IMR-90 (cell line): ENCODE measurements around the gene PPL. TPM values are rescaled to one million over a fixed set of nuclear protein-coding genes. Genes with fewer than 3 reads are reported as not detected.

Source experiments
- ATAC-seq: fragments of 200-7000 bp; cut with Tn5 transposase; 2 replicates; pipeline ENCODE4 v1.9.1; 2020; ENCODE audit warnings: low read depth, mild to moderate bottlenecking, moderate library complexity
- BruUV-seq: library from RNA; stranded (reverse); fragments of 400-500 nt; replicated peaks from 2 replicates; lab custom pipeline; 2021; lab: Mats Ljungman, UMichigan
- CTCF ChIA-PET: fragments of 300-600 bp; formaldehyde crosslinking; extraction: SDS; loops from one replicate; lab custom pipeline; 2021; ENCODE audit warnings: antibody characterized with exemption; lab: Yijun Ruan, JAX
- POLR2A ChIA-PET: fragments of 300-600 bp; sonication (Branson Sonifier 250); formaldehyde crosslinking; loops from one replicate; lab custom pipeline; 2022; ENCODE audit warnings: antibody characterized with exemption; ENCODE audit not compliant: unreplicated experiment; lab: Charles Lee
- DNase-seq: peaks from one replicate; pipeline ENCODE4 v3.0.0; 2013
- H2AFZ ChIP-seq: replicated peaks from 2 replicates; pipeline ENCODE3; 2013; ENCODE audit warnings: low read length, mild to moderate bottlenecking; ENCODE audit not compliant: poor library complexity
- H2AK5ac ChIP-seq: 2 replicates; pipeline ENCODE4 v1.6.1; 2013; ENCODE audit warnings: low read depth, low read length, inconsistent platforms
- H2AK9ac ChIP-seq: replicated peaks from 2 replicates; pipeline ENCODE3; 2013; ENCODE audit warnings: mild to moderate bottlenecking, low read depth, low read length, moderate library complexity; ENCODE audit not compliant: poor library complexity
- H2BK120ac ChIP-seq: 2 replicates; pipeline ENCODE4 v1.6.1; 2013; ENCODE audit warnings: low read depth, low read length, inconsistent platforms
- H2BK15ac ChIP-seq: 3 replicates; pipeline ENCODE4 v1.6.1; 2013; ENCODE audit warnings: low read depth, low read length, inconsistent platforms
- H2BK20ac ChIP-seq: 2 replicates; pipeline ENCODE4 v1.6.1; 2013; ENCODE audit warnings: low read depth, mild to moderate bottlenecking, inconsistent platforms, low read length, moderate library complexity
- H2BK5ac ChIP-seq: 2 replicates; pipeline ENCODE4 v1.6.1; 2013; ENCODE audit warnings: mild to moderate bottlenecking, low read depth, low read length, inconsistent platforms; ENCODE audit not compliant: poor library complexity, severe bottlenecking
- H3K14ac ChIP-seq: replicated peaks from 2 replicates; pipeline ENCODE4 v1.6.1; 2013; ENCODE audit warnings: low read depth, low read length, inconsistent platforms
- H3K18ac ChIP-seq: 2 replicates; pipeline ENCODE4 v1.6.1; 2013; ENCODE audit warnings: low read depth, low read length, control low read depth
- H3K23ac ChIP-seq: 2 replicates; pipeline ENCODE4 v1.6.1; 2013; ENCODE audit warnings: low read depth, low read length, inconsistent platforms
- H3K27ac ChIP-seq: 2 replicates; pipeline ENCODE4 v1.5.1; 2013; ENCODE audit warnings: mild to moderate bottlenecking, control low read depth, low read length; ENCODE audit not compliant: insufficient read depth
- H3K27me3 ChIP-seq: 2 replicates; pipeline ENCODE4 v1.6.1; 2013; ENCODE audit warnings: low read length; ENCODE audit not compliant: control insufficient read depth, insufficient read depth
- H3K36me3 ChIP-seq: 2 replicates; pipeline ENCODE4 v1.6.1; 2013; ENCODE audit warnings: low read length, mixed read lengths; ENCODE audit not compliant: control insufficient read depth, insufficient read depth
- H3K4ac ChIP-seq: 2 replicates; pipeline ENCODE4 v1.6.1; 2013; ENCODE audit warnings: low read depth, low read length, inconsistent platforms
- H3K4me1 ChIP-seq: 2 replicates; pipeline ENCODE4 v1.6.1; 2013; ENCODE audit warnings: low read length, mixed read lengths; ENCODE audit not compliant: control insufficient read depth, insufficient read depth
- H3K4me2 ChIP-seq: 2 replicates; pipeline ENCODE4 v1.6.1; 2013; ENCODE audit warnings: low read depth, mild to moderate bottlenecking, control low read depth, low read length, moderate library complexity
- H3K4me3 ChIP-seq: 2 replicates; pipeline ENCODE4 v1.5.1; 2013; ENCODE audit warnings: low read depth, mild to moderate bottlenecking, control low read depth, low read length, moderate library complexity; ENCODE audit not compliant: insufficient read depth
- H3K56ac ChIP-seq: 2 replicates; pipeline ENCODE4 v1.6.1; 2013; ENCODE audit warnings: low read length, inconsistent platforms; ENCODE audit not compliant: insufficient read depth; ENCODE audit errors: extremely low read depth
- H3K79me1 ChIP-seq, 2 experiments: 2 replicates each; pipeline ENCODE4 v1.6.1; 2013; ENCODE audit warnings: low read length in 2 of 2, inconsistent platforms in 1 of 2, low read depth in 1 of 2
- H3K9ac ChIP-seq: 2 replicates; pipeline ENCODE4 v1.6.1; 2013; ENCODE audit warnings: low read depth, low read length, control low read depth
- H3K9me1 ChIP-seq: 2 replicates; pipeline ENCODE4 v1.6.1; 2013; ENCODE audit warnings: low read length, inconsistent platforms; ENCODE audit not compliant: insufficient read depth
- H3K9me3 ChIP-seq: 2 replicates; pipeline ENCODE4 v1.6.1; 2013; ENCODE audit warnings: low read length; ENCODE audit not compliant: control insufficient read depth, insufficient read depth
- H4K20me1 ChIP-seq: 2 replicates; pipeline ENCODE4 v1.6.1; 2013; ENCODE audit warnings: low read length, inconsistent platforms; ENCODE audit not compliant: insufficient read depth
- H4K5ac ChIP-seq: 2 replicates; pipeline ENCODE4 v1.6.1; 2013; ENCODE audit warnings: mild to moderate bottlenecking, low read depth, low read length, control low read depth
- H4K8ac ChIP-seq, 2 experiments: 2 replicates each; pipeline ENCODE4 v1.6.1; 2013; ENCODE audit warnings: low read depth in 2 of 2, low read length in 2 of 2, control low read depth in 1 of 2, inconsistent platforms in 1 of 2
- H4K91ac ChIP-seq: 2 replicates; pipeline ENCODE4 v1.6.1; 2013; ENCODE audit warnings: low read depth, low read length, inconsistent platforms; ENCODE audit not compliant: insufficient read depth
- BHLHE40 ChIP-seq: fragments of 150-350 bp; IDR thresholded peaks from 2 replicates; pipeline ENCODE4 v1.6.1; 2016; ENCODE audit warnings: mild to moderate bottlenecking, low read depth, low read length
- CEBPB ChIP-seq: IDR thresholded peaks from 2 replicates; pipeline ENCODE4 v1.6.1; 2012; ENCODE audit warnings: low read depth, low read length, improper control_type of control experiment
- CHD1 ChIP-seq: IDR thresholded peaks from 2 replicates; pipeline ENCODE4 v1.6.1; 2012; ENCODE audit warnings: low read depth, low read length, improper control_type of control experiment
- FOS ChIP-seq: fragments of 150-350 bp; IDR thresholded peaks from 2 replicates; pipeline ENCODE4 v1.6.1; 2016; ENCODE audit warnings: low read depth, low read length
- MAFK ChIP-seq: IDR thresholded peaks from 2 replicates; pipeline ENCODE4 v1.6.1; 2012; ENCODE audit warnings: low read depth, low read length, improper control_type of control experiment
- MAZ ChIP-seq: IDR thresholded peaks from 2 replicates; pipeline ENCODE4 v1.6.1; 2012; ENCODE audit warnings: low read depth, mild to moderate bottlenecking, low read length, improper control_type of control experiment, moderate library complexity, borderline replicate concordance
- MXI1 ChIP-seq: IDR thresholded peaks from 2 replicates; pipeline ENCODE4 v1.6.1; 2012; ENCODE audit warnings: low read depth, mild to moderate bottlenecking, low read length, moderate library complexity, borderline replicate concordance
- POLR2A ChIP-seq: IDR thresholded peaks from 2 replicates; pipeline ENCODE4 v1.6.1; 2012; ENCODE audit warnings: mild to moderate bottlenecking, low read depth, low read length
- RAD21 ChIP-seq: IDR thresholded peaks from 2 replicates; pipeline ENCODE4 v1.6.1; 2012; ENCODE audit warnings: low read length, improper control_type of control experiment
- RCOR1 ChIP-seq: IDR thresholded peaks from 2 replicates; pipeline ENCODE4 v1.6.1; 2012; ENCODE audit warnings: mild to moderate bottlenecking, low read length, improper control_type of control experiment; ENCODE audit not compliant: insufficient replicate concordance
- RFX5 ChIP-seq: IDR thresholded peaks from 2 replicates; pipeline ENCODE4 v1.8.0; 2012; ENCODE audit warnings: low read depth, mild to moderate bottlenecking, low read length, moderate library complexity
- SMC3 ChIP-seq: fragments of 150-350 bp; IDR thresholded peaks from 2 replicates; pipeline ENCODE4 v1.6.1; 2016; ENCODE audit warnings: low read depth, mild to moderate bottlenecking, antibody characterized with exemption, low read length, moderate library complexity
- WGBS, 2 experiments: methylation state at CpG; one replicate each; pipeline versions ENCODE4 v1.1.5 to v1.1.7; 2013; ENCODE audit warnings: missing lambda C conversion rate in 2 of 2; ENCODE audit not compliant: insufficient read length in 1 of 2; ENCODE audit errors: extremely low coverage in 2 of 2; 5-methylcytosine and 5-hydroxymethylcytosine counted together
- dilution Hi-C: fragments of 300-500 bp; cut with HindIII; formaldehyde crosslinking; loops from one replicate; pipeline ENCODE4 v1.14.3; 2018; ENCODE audit warnings: low sequenced_read_pairs; ENCODE audit not compliant: unreplicated experiment
- in situ Hi-C: fragments of 300-500 bp; cut with MboI; formaldehyde crosslinking; loops from 3 replicates; pipeline ENCODE4 v1.14.3; 2019; ENCODE audit warnings: low sequenced_read_pairs, inconsistent platforms, mixed read lengths
- intact Hi-C: fragments of 100-400 bp; cut with micrococcal nuclease; formaldehyde crosslinking; loops from 2 replicates; pipeline ENCODE4 v1.10.0; 2022
- polyA plus RNA-seq, 3 experiments: library from polyadenylated mRNA; depleted of rRNA; stranded (reverse); fragments of >200 nt; gene quantifications; 2 replicates each; pipeline ENCODE4 v1.2.3, GENCODE V29; 2012; ENCODE audit warnings: low replicate concordance in 1 of 3
- total RNA-seq: library from RNA; depleted of rRNA; stranded (reverse); fragments of >200 nt; gene quantifications from 2 replicates; pipeline ENCODE4 v1.2.3, GENCODE V29; 2012
- TF ChIP-seq, protein P1 (sequence below): fragments of 150-350 bp; IDR thresholded peaks from 2 replicates; pipeline ENCODE4 v1.6.1; 2017; ENCODE audit warnings: mild to moderate bottlenecking, antibody characterized with exemption, low read length, low read depth

Gene PPL
- total and polyA plus RNA-seq, 2 of the 4 experiments (the other 2 are of a cell fraction): 0.34 to 0.36 TPM

DNA sequence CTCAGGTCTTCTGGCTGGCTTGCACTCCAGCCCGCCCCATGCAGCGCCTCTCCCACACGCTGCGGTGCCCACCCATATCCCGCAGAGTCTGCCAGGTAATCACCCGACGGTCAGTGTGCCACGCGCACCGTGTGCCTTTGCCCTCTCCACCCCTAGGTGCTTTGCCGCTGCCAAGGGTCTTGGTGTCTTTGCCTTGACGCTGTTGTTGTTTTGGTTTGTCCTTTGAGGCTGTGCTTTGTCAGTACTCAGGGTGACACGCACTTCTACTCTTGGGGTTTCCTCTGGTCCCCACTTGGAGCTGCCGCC lies 59.6 kb downstream of the PPL start:
- BruUV-seq: no TSS peak
- H3K9ac ChIP-seq: no peak overlapping the region
- no peaks in the 10 kb centered on the region for H3K27me3 ChIP-seq
- H2AK9ac ChIP-seq: no peak overlapping the region
- H3K36me3 ChIP-seq: peaks cover 74% of the 10 kb centered on the region
- H4K5ac ChIP-seq: no peak overlapping the region
- H3K18ac ChIP-seq: no peak overlapping the region
- in situ Hi-C loops: no loop called here
- no peak overlapping the region for H4K8ac ChIP-seq
- WGBS, 2 experiments: no CpG with 5 or more reads among the region's 14 CpGs
- H2BK5ac ChIP-seq: no peak overlapping the region
- H3K4ac ChIP-seq: no peak overlapping the region
- H3K9me3 ChIP-seq: no peaks in the 10 kb centered on the region
- H2BK120ac ChIP-seq: no peak overlapping the region
- H2AFZ ChIP-seq: no peak overlapping the region
- no peak overlapping the region for H2BK20ac ChIP-seq
- POLR2A ChIA-PET: no interaction called here
- dilution Hi-C loops: no loop called here
- H4K91ac ChIP-seq: no peak overlapping the region
- TF ChIP-seq RAD21 (no peak), SMC3 (no peak), CHD1 (no peak), POLR2A (no peak), MXI1 (no peak), RFX5 (no peak), RCOR1 (no peak), FOS (no peak), BHLHE40 (no peak), CEBPB (no peak), MAZ (no peak), MAFK (no peak)
- TF ChIP-seq, protein P1, sequence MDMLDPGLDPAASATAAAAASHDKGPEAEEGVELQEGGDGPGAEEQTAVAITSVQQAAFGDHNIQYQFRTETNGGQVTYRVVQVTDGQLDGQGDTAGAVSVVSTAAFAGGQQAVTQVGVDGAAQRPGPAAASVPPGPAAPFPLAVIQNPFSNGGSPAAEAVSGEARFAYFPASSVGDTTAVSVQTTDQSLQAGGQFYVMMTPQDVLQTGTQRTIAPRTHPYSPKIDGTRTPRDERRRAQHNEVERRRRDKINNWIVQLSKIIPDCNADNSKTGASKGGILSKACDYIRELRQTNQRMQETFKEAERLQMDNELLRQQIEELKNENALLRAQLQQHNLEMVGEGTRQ: no peak
- peaks cover 4% of the 10 kb centered on the region for H3K4me1 ChIP-seq
- no peak overlapping the region for H2AK5ac ChIP-seq
- CTCF ChIA-PET: no interaction called here
- intact Hi-C loops: no loop called here
- peaks cover 11% of the 10 kb centered on the region; the same call in 1 of the 2 replicates for H4K20me1 ChIP-seq
- H3K4me3 ChIP-seq: no peak overlapping the region
- no peak overlapping the region for H3K56ac ChIP-seq
- no peak overlapping the region for H3K23ac ChIP-seq
- no peak overlapping the region for H2BK15ac ChIP-seq
- peaks cover 4% of the 10 kb centered on the region for H3K9me1 ChIP-seq
- H3K27ac ChIP-seq: no peak overlapping the region
- H3K14ac ChIP-seq: no peak overlapping the region
- peaks cover 8 to 23% of the 10 kb centered on the region in 2 experiments; a peak in 3 of 4 replicates for H3K79me1 ChIP-seq
- DNase-seq (no peak), ATAC-seq (no peak)
- no peak overlapping the region for H3K4me2 ChIP-seq
